Gastroesophageal sphincter (tissue), 3 donors: ENCODE data around the gene TMEM185B.

Experiments used
- EP300 ChIP-seq: sonication (generic); formaldehyde crosslinking; IDR thresholded peaks from one replicate; pipeline ENCODE4 v1.6.1; 2017; ENCODE audit warnings: antibody characterized with exemption, mild to moderate bottlenecking
- POLR2A ChIP-seq, 2 donors: fragments of 450-650 bp; IDR thresholded peaks; one replicate each; pipeline ENCODE4 v1.6.1; 2017; ENCODE audit warnings: antibody characterized with exemption in 2 of 2, mild to moderate bottlenecking in 2 of 2, moderate library complexity in 1 of 2
- POLR2AphosphoS5 ChIP-seq: sonication (generic); formaldehyde crosslinking; IDR thresholded peaks from one replicate; pipeline ENCODE4 v1.6.1; 2017; ENCODE audit warnings: antibody characterized with exemption
- TF ChIP-seq, protein P1 (sequence below), 4 experiments: fragments of 200-600 bp in 2 of 4; fragments of 450-650 bp in 2 of 4; sonication (generic) in 1 of 4; IDR thresholded peaks; one replicate each; pipeline ENCODE4 v1.5.1; 2017 to 2019; ENCODE audit warnings: antibody characterized with exemption in 4 of 4, mild to moderate bottlenecking in 2 of 4, moderate library complexity in 2 of 4

DNA sequence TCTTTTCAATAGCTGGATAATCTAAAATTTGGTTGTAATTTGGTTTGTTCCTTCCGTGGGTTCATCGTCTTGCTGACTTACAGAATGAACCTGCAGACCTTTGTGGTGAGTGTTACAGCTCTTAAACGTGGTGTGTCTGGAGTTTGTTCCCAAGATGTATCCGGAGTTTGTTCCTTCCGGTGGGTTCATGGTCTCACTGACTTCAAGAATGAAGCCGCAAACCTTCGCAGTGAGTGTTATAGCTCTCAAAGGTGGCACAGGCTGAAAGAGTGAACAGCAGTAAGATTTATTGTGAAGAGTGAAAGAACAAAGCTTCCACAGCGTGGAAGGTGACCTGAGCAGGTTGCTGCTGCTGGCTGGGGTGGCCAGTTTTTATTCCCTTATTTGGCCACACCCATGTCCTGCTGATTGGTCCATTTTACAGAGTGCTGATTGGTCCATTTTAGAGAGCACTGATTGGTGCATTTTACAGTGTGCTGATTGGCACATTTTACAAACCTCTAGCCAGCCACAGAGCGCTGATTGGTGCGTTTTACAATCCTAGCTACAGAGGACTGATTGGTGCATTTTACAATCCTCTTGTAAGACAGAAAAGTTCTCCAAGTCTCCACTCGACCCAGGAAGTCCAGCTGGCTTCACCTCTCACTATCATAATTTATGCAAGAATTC, 46.0 kb upstream of the TMEM185B start:
- no peak for TF ChIP-seq EP300
- TF ChIP-seq, protein P1, sequence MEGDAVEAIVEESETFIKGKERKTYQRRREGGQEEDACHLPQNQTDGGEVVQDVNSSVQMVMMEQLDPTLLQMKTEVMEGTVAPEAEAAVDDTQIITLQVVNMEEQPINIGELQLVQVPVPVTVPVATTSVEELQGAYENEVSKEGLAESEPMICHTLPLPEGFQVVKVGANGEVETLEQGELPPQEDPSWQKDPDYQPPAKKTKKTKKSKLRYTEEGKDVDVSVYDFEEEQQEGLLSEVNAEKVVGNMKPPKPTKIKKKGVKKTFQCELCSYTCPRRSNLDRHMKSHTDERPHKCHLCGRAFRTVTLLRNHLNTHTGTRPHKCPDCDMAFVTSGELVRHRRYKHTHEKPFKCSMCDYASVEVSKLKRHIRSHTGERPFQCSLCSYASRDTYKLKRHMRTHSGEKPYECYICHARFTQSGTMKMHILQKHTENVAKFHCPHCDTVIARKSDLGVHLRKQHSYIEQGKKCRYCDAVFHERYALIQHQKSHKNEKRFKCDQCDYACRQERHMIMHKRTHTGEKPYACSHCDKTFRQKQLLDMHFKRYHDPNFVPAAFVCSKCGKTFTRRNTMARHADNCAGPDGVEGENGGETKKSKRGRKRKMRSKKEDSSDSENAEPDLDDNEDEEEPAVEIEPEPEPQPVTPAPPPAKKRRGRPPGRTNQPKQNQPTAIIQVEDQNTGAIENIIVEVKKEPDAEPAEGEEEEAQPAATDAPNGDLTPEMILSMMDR (IDR thresholded peaks at IDR 0.05), result no peak
- TF ChIP-seq POLR2A (IDR thresholded peaks at IDR 0.05), result no peak
- TF ChIP-seq POLR2AphosphoS5, result no peak
